ENCODE data around the gene PAF1.

DNA sequence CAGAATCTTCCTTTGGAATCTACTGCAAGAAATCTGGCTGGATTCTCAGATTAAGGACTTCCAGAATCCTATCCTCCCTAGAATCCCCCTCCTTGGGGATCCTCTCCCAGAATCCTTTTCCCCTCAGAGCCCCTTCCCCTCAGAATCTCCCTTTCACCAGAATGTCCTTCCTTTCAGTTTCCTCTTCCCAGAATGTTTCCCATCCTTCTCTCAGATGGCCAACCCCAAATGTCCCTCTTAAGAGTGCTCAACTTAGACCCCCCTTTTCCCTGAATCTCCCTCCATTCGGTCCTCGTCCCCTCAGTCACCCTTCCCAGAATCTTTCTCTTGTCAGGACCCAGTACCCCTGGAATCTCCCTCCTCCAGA lies 45.4 kb upstream of the PAF1 start:
- TF ChIP-seq, protein P1, sequence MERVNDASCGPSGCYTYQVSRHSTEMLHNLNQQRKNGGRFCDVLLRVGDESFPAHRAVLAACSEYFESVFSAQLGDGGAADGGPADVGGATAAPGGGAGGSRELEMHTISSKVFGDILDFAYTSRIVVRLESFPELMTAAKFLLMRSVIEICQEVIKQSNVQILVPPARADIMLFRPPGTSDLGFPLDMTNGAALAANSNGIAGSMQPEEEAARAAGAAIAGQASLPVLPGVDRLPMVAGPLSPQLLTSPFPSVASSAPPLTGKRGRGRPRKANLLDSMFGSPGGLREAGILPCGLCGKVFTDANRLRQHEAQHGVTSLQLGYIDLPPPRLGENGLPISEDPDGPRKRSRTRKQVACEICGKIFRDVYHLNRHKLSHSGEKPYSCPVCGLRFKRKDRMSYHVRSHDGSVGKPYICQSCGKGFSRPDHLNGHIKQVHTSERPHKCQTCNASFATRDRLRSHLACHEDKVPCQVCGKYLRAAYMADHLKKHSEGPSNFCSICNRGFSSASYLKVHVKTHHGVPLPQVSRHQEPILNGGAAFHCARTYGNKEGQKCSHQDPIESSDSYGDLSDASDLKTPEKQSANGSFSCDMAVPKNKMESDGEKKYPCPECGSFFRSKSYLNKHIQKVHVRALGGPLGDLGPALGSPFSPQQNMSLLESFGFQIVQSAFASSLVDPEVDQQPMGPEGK (CRISPR knock-in tag; IDR thresholded peaks at IDR 0.05; ENCODE audit: borderline replicate concordance) = no peak
- TF ChIP-seq TCF4 (CRISPR knock-in tag; IDR thresholded peaks at IDR 0.05; ENCODE audit: borderline replicate concordance) (no peak), ZFP30 (CRISPR knock-in tag; IDR thresholded peaks at IDR 0.05) (no peak), PPARA (CRISPR knock-in tag; IDR thresholded peaks at IDR 0.05; ENCODE audit: borderline replicate concordance) (no peak), ZNF565 (CRISPR knock-in tag; conservative IDR thresholded peaks at IDR 0.05; ENCODE audit: low read depth) (no peak)
